ENCODE data around the gene NECAP2.
"Not testable (repeated sequence)": the region's sequence is repeated elsewhere in the genome, so short reads cannot be mapped to it uniquely, and the experiment has no call there.

NECAP2 gene

GRCh38 chr1:16500466-16500865 lies 59.9 kb downstream of the NECAP2 start:
- DNase-seq = not testable (repeated sequence)

- DNase-seq = not testable (repeated sequence)
These were observed 60.5 kb downstream of the NECAP2 start for GRCh38 chr1:16500975-16501374.

- not testable (repeated sequence) for DNase-seq
These were observed 60.9 kb downstream of the NECAP2 start for GRCh38 chr1:16501446-16501845.

GRCh38 chr1:16503494-16503893 lies 63.0 kb downstream of the NECAP2 start:
- no peak for DNase-seq

GRCh38 chr1:16505870-16506269 lies 65.3 kb downstream of the NECAP2 start:
- DNase-seq = not testable (repeated sequence)

- DNase-seq = not testable (repeated sequence)
These were observed 66.0 kb downstream of the NECAP2 start for GRCh38 chr1:16506364-16507136.

- not testable (repeated sequence) for DNase-seq
These were observed 68.4 kb downstream of the NECAP2 start for GRCh38 chr1:16508861-16509445.

Measured in NCI-H510A (cell line).